ENCODE data around the gene LIN7A. TPM values are rescaled to one million over a fixed set of nuclear protein-coding genes. Genes with fewer than 3 reads are reported as not detected.

Gene LIN7A
- total and polyA plus RNA-seq, 2 of the 8 experiments (the other 6 are each of a cell fraction or from before 2014, with no cell fraction given) = 5.8 to 22.0 TPM

DNA sequence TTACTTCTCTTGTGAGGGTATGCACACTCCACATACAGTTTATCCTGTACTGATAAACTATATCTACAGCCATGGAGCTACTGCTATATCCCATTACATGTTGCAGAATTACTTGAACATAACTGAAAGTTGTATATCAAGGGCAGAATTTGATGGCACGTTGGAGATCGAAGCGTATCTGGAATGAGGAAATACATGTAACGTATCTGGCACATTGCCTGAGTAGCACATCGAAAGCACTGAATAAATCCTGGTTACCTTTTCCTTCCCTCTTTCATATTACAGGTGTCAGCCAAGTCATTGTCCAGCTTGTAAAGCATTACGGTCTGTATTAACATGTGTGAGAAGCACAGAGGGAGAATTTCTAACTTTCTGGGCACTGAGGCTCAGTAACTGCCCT lies 42.1 kb upstream of the LIN7A start (continued):
- TF ChIP-seq POU5F1 (IDR thresholded peaks at IDR 0.05; ENCODE audit: low read depth, low read length) (no peak), SIN3A (conservative IDR thresholded peaks at IDR 0.05 in 1 of 2, IDR thresholded peaks at IDR 0.05 in 1 of 2; ENCODE audit: low read depth in 1 of 2, low read length in 2 of 2) (no peak), POLR2A (IDR thresholded peaks at IDR 0.05; ENCODE audit: control extremely low read depth in 1 of 2, low read depth in 2 of 2, low read length in 2 of 2) (no peak), SP1 (IDR thresholded peaks at IDR 0.05; ENCODE audit: low read depth, low read length) (no peak), BCL11A (IDR thresholded peaks at IDR 0.05; ENCODE audit: low read depth in 2 of 2, low read length in 2 of 2) (no peak), GTF2F1 (IDR thresholded peaks at IDR 0.05; ENCODE audit: borderline replicate concordance, low read depth, low read length) (no peak)
